Endometrial microvascular endothelial cells (primary cell): ENCODE measurements around the gene NBDY. TPM values are rescaled to one million over a fixed set of nuclear protein-coding genes. Genes with fewer than 3 reads are reported as not detected.

Source experiments
- in situ Hi-C: cut with HindIII; loops from 2 replicates; pipeline ENCODE4 v1.10.0; 2017; ENCODE audit warnings: low sequenced_read_pairs, low pct_unique_long_range_greater_than_20kb; ENCODE audit errors: inconsistent ontology term
- total RNA-seq: library from RNA; depleted of rRNA; stranded (reverse); fragments of >200 nt; gene quantifications from one replicate; pipeline ENCODE4 v1.2.3, GENCODE V29; 2015; ENCODE audit errors: inconsistent ontology term

Gene NBDY
- total RNA-seq, 1 donor from 2014 or later = 10.9 TPM

- in situ Hi-C loops = no loop called here
Measured at GRCh38 chrX:56783450-56783831, 54.4 kb downstream of the NBDY start.

GRCh38 chrX:56783996-56784620, 55.1 kb downstream of the NBDY start:
- in situ Hi-C loops = no loop called here

- in situ Hi-C loops = no loop called here
Measured at GRCh38 chrX:56784666-56785065, 55.6 kb downstream of the NBDY start.

- in situ Hi-C loops = no loop called here
Measured at GRCh38 chrX:56785442-56785841, 56.4 kb downstream of the NBDY start.

GRCh38 chrX:56786889-56787733, 58.1 kb downstream of the NBDY start:
- in situ Hi-C loops = no loop called here

GRCh38 chrX:56787734-56788152, 58.7 kb downstream of the NBDY start:
- in situ Hi-C loops = no loop called here

- in situ Hi-C loops = no loop called here
Measured at GRCh38 chrX:56788229-56788628, 59.2 kb downstream of the NBDY start.

GRCh38 chrX:56788717-56789122, 59.7 kb downstream of the NBDY start:
- in situ Hi-C loops = no loop called here

- in situ Hi-C loops = no loop called here
Measured at GRCh38 chrX:56789518-56790070, 60.6 kb downstream of the NBDY start.

GRCh38 chrX:56790778-56791177, 61.7 kb downstream of the NBDY start:
- in situ Hi-C loops = no loop called here

- in situ Hi-C loops = no loop called here
Measured at GRCh38 chrX:56791456-56791855, 62.4 kb downstream of the NBDY start.

- in situ Hi-C loops = no loop called here
Measured at GRCh38 chrX:56792270-56793111, 63.4 kb downstream of the NBDY start.

GRCh38 chrX:56793112-56793430, 64.0 kb downstream of the NBDY start:
- in situ Hi-C loops = no loop called here

GRCh38 chrX:56793521-56794320, 64.7 kb downstream of the NBDY start:
- in situ Hi-C loops = no loop called here

- in situ Hi-C loops = no loop called here
Measured at GRCh38 chrX:56794404-56795230, 65.6 kb downstream of the NBDY start.

GRCh38 chrX:56795309-56795868, 66.3 kb downstream of the NBDY start:
- in situ Hi-C loops = no loop called here

- in situ Hi-C loops = no loop called here
Measured at GRCh38 chrX:56796641-56797395, 67.8 kb downstream of the NBDY start.
